CD1c-positive myeloid dendritic cell (primary cell): ENCODE measurements around the gene IGF2R.
"Not testable (repeated sequence)": the region's sequence is repeated elsewhere in the genome, so short reads cannot be mapped to it uniquely, and the experiment has no call there.

ENCODE experiments used
- DNase-seq: peaks from one replicate; pipeline ENCODE4 v3.0.0-alpha.2; 2016; ENCODE audit errors: extremely low spot score

The IGF2R gene

GRCh38 chr6:159996626-159997497 lies 28.0 kb downstream of the IGF2R start:
- DNase-seq = no peak

DNA sequence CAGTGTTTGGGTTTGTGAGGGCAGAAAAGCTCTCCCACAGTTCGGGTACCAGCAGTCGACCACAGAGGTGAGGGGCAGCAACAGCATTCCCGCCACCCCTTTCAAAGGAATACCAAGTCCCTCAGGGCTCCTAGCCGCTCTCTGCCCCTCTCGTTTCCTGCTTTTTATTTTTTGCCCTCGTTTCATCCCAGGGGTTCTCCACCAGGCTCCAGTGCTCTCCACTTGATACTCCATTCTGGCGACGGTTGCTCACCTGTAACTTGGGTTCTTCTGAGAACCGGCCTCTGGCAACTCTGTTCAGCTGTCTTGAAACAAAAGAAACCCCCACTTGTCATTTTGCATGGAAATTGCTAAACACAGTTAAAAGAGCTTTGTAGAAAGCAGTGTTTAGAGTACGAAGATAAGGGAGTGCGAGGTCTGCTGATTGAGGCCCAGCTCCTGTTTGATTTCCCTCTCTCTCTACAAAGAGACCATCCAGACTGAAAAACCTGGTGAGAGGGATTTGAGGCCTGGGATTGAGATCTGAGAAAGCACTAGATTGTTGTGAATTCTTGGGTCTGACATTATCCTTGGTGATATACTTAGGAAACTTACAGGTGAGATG lies 28.7 kb downstream of the IGF2R start:
- no peak for DNase-seq

- DNase-seq = no peak
Observed at GRCh38 chr6:159998538-159998937, 29.7 kb downstream of the IGF2R start.

DNA sequence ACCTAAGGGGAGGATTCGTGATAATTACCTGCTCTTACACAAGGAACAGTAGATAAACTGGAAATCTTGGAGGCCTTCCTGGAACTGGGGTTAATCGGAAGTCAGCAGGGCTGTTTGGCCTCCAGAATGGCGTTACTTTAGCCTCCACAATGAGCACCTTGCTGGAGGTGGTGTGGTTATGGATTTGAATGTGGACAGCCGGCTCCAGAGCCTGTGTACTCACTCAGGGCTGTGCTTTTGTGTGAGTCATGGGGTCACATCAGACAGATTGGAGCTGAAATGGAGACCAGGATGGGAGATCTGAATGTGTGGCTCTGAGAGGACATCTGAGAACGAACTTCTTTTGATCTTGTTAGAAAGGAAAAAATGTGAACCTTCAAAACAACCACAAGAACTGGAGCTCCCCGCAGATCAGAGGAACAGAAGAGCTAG lies 30.4 kb downstream of the IGF2R start:
- DNase-seq = no peak

GRCh38 chr6:160000280-160000704 lies 31.4 kb downstream of the IGF2R start:
- DNase-seq = no peak

GRCh38 chr6:160000893-160001427 lies 32.1 kb downstream of the IGF2R start:
- not testable (repeated sequence) for DNase-seq

- no peak for DNase-seq
Observed at GRCh38 chr6:160002882-160003281, 34.0 kb downstream of the IGF2R start.

DNA sequence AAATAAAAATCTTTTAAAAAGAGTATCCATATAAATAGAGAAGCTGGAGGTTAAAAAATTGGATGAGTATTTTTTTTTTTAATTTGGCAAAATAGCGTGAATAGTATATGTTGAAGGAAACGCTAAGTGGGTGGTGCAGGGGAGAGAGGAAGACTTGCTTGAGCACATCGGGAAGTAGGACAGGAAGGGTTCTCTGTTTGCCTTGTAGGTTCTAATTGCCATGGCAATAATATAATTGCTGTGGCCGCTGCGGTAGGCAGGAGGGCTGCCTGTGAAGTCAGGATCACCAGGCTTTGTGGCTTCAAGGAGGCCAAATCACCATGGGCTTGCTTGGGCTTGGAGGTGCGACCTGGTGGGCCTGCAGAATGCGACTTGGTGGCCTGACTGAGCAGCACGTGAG lies 35.1 kb downstream of the IGF2R start:
- DNase-seq = no peak

GRCh38 chr6:160004419-160005175 lies 35.7 kb downstream of the IGF2R start:
- no peak for DNase-seq

GRCh38 chr6:160005211-160005610 lies 36.3 kb downstream of the IGF2R start:
- no peak for DNase-seq

DNA sequence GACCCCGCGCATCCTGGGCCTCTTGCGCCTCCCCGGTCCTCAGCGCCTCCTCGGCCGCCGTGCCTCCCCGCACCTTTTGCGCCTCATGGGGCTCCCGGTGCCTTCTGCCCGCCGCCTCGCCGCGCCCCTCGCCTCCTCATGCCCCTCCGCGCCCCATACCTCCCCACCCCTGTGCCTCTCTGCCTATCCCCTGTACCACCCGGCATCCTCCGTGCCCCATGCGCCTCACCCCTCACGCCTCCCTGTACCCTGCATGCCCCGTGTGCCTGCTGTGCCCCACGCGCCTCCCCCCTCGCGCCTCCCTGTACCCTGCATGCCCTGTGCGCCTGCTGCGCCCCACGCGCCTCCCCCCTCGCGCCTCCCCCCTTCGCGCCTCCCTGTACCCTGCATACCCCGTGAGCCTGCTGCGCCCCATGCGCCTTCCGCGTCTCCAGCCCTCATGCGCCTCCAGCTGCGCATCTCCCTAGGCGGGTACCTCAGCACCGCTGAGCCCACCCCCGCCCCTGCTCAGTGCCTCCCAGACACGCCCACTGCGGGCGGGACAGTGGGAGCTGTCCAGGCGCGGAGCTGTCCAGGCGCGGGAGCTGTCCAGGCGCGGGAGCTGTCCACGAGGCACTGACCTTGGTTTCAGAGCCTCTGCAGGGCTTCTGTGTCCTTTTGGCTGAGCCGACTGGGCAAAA lies 37.1 kb downstream of the IGF2R start:
- DNase-seq = peak; percentile 15

GRCh38 chr6:160007145-160007544 lies 38.3 kb downstream of the IGF2R start:
- no peak for DNase-seq

DNA sequence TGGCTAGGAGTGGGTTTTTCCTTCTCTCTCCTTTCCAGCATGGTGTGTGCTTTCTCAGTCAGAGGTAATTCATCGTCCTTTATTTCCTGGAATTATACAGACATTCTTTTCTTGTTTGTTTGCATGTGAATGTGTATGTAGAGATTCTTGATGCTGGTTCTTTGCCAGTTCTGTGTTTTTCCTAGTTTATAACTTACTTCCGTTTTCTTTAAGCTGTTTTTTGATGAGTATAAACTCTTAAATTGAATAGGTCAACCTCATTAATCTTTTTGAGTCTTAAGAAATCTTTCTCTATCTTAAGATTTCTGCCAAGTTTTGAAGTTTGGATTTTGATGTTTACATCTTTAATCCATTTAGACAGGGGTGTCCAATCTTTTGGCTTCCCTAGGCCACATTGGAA lies 38.7 kb downstream of the IGF2R start:
- no peak for DNase-seq

- DNase-seq = no peak
Observed at GRCh38 chr6:160010067-160010466, 41.2 kb downstream of the IGF2R start.

GRCh38 chr6:160013987-160014868 lies 45.3 kb downstream of the IGF2R start:
- no peak for DNase-seq

GRCh38 chr6:160014869-160015182 lies 45.9 kb downstream of the IGF2R start:
- DNase-seq = no peak

- DNase-seq = no peak
Observed at GRCh38 chr6:160015778-160016684, 47.1 kb downstream of the IGF2R start.

DNA sequence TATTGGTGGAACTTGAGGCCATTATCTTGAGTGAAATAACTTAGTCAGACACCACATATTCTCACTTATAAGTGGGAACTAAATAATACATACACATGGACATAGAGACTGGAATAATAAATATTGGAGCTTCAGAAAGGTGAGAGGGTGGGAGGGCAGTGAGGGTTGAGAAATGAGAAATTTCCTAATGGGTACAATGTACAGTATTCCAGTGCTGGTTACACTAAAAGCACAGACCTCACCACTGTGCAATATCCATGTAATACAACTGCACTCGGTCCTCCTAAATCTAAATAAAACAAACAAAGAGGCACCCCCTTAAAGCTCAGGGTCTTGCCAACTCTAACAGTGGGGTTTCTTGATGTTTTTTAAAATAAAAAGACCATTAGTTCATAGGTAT lies 53.2 kb downstream of the IGF2R start:
- no peak for DNase-seq

DNA sequence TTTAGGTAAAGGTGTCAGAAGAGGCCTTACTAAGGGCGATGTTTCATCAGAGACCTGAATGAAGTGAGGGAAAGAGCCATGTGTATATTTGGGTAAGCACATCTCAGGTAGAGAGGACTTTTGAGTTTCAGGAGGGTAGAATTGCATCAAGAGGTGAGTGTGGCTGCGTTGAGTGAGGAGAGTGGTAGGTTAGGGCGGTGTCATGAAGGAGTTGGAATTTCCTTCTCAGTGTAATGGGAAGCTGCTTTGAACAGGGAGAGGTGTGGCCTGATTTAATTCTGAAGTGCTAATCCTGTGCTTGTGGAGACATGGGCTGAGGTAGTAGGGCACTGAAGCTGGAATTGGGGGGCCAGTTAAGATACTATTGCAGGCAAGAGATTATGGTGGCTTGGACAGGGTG lies 53.9 kb downstream of the IGF2R start:
- no peak for DNase-seq

DNA sequence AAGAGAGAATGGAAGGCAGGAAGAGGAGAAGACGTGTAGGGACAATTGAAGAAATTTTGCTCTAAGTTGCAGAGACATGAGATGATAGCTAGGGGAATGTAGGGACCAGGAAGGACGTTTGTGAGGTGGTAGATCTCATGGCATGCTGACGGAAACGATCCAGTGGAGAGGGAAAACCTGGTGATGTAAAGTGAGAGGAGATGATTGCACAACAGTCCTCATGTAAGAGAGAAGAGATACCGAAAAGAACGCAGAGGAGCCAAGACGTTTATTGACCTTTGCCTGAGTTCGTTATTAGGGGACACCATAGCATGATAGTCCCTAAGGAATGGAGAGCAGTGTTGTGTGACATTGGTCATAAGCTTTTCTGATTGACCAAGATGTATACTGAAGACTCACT lies 55.3 kb downstream of the IGF2R start:
- no peak for DNase-seq
